NT2/D1 (cell line): ENCODE results near the gene CAPN3.

Experiments used
- DNase-seq: peaks from one replicate; pipeline ENCODE4 v3.0.0-alpha.2; 2011; ENCODE audit warnings: low read depth, low spot score
- H3K27me3 ChIP-seq: 2 replicates; pipeline ENCODE4 v1.6.0; 2011; ENCODE audit warnings: mild to moderate bottlenecking; ENCODE audit not compliant: insufficient read length, insufficient read depth
- H3K36me3 ChIP-seq: 2 replicates; pipeline ENCODE4 v1.6.1; 2011; ENCODE audit warnings: mild to moderate bottlenecking, low read length, mixed read lengths; ENCODE audit not compliant: insufficient read depth, insufficient read length
- H3K4me1 ChIP-seq: 2 replicates; pipeline ENCODE4 v1.5.1; 2011; ENCODE audit not compliant: insufficient read depth, insufficient read length
- H3K4me3 ChIP-seq: 2 replicates; pipeline ENCODE4 v1.5.1; 2011; ENCODE audit warnings: low read depth; ENCODE audit not compliant: insufficient read length
- H3K9ac ChIP-seq: 2 replicates; pipeline ENCODE4 v1.6.0; 2011; ENCODE audit warnings: low read depth; ENCODE audit not compliant: insufficient read length
- H3K9me3 ChIP-seq: 2 replicates; pipeline ENCODE4 v1.5.1; 2011; ENCODE audit warnings: mild to moderate bottlenecking, low read length; ENCODE audit not compliant: insufficient read depth
- SUZ12 ChIP-seq: IDR thresholded peaks from 2 replicates; pipeline ENCODE4 v1.6.1; 2011; ENCODE audit not compliant: insufficient read length, insufficient read depth; ENCODE audit errors: extremely low read depth
- YY1 ChIP-seq: IDR thresholded peaks from 2 replicates; pipeline ENCODE4 v1.6.1; 2011; ENCODE audit not compliant: insufficient read length, insufficient read depth
- ZNF274 ChIP-seq: IDR thresholded peaks from 2 replicates; pipeline ENCODE4 v1.6.1; 2011; ENCODE audit warnings: mild to moderate bottlenecking, low read depth, low read length

CAPN3 gene

DNA sequence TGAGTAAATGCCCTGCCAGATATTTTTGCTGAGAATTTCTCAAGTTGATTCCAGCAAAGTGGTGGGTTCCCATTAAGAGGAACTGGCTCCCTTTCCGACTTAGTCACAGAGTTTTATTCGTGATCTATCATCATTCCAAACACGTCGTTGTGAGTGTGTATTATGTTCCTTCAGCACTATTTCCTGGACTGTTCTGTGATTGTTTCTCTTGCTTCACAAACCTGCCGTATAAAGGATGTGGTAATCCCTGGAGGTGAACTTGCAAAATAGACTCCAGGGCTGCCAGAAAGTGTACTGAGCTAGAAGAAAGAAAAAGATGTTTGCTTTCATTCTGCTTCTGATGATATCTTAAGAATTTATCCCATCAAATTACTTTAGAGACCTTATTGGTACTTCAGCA, 14.5 kb upstream of the CAPN3 start:
- Histone ChIP-seq H3K4me1 (no peaks in the 10 kb centered on the region), H3K9ac (no peak overlapping the region), H3K9me3 (no peaks in the 10 kb centered on the region), H3K36me3 (peaks cover 4% of the 10 kb centered on the region), H3K4me3 (no peak overlapping the region), H3K27me3 (no peaks in the 10 kb centered on the region)
- DNase-seq, result no peak
- TF ChIP-seq YY1 (no peak), SUZ12 (no peak), ZNF274 (no peak)

DNA sequence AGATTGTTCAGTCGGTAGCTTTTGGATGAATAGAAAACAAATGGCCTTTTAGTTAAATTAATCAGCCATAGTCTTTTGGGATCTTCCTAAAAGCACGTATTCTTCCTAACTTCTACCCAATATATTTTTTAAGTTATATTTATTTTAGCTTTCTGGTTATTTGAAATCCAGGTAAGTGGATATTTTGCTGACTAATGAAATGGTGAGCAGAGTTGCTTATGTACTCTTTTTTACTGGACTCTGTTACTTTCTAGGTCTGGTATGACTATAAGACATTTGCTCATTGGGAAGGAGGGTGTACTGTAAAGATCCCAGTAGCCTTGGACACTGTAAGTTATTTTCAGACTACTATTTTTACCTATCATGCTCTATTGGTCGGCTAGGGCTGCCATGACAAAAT, 13.8 kb upstream of the CAPN3 start:
- TF ChIP-seq ZNF274 (no peak), SUZ12 (no peak), YY1 (no peak)
- Histone ChIP-seq H3K9me3 (no peaks in the 10 kb centered on the region), H3K9ac (no peak overlapping the region), H3K27me3 (no peaks in the 10 kb centered on the region), H3K36me3 (peaks cover 4% of the 10 kb centered on the region), H3K4me3 (no peak overlapping the region), H3K4me1 (no peaks in the 10 kb centered on the region)
- DNase-seq, result no peak

GRCh38 chr15:42348083-42348482, 11.2 kb upstream of the CAPN3 start:
- Histone ChIP-seq H3K4me3 (no peak overlapping the region), H3K9me3 (no peaks in the 10 kb centered on the region), H3K4me1 (no peaks in the 10 kb centered on the region), H3K9ac (no peak overlapping the region), H3K27me3 (no peaks in the 10 kb centered on the region), H3K36me3 (peaks cover 10% of the 10 kb centered on the region)
- TF ChIP-seq SUZ12, result no peak
- no peak for TF ChIP-seq YY1
- TF ChIP-seq ZNF274, result no peak
- no peak for DNase-seq

- Histone ChIP-seq H3K9me3 (no peaks in the 10 kb centered on the region), H3K4me1 (no peaks in the 10 kb centered on the region), H3K9ac (no peak overlapping the region), H3K36me3 (peaks cover 6% of the 10 kb centered on the region), H3K27me3 (no peaks in the 10 kb centered on the region), H3K4me3 (no peak overlapping the region)
- TF ChIP-seq SUZ12, result no peak
- no peak for TF ChIP-seq YY1
- no peak for TF ChIP-seq ZNF274
- DNase-seq, result no peak
Measured at GRCh38 chr15:42349186-42349585, 10.1 kb upstream of the CAPN3 start.

DNA sequence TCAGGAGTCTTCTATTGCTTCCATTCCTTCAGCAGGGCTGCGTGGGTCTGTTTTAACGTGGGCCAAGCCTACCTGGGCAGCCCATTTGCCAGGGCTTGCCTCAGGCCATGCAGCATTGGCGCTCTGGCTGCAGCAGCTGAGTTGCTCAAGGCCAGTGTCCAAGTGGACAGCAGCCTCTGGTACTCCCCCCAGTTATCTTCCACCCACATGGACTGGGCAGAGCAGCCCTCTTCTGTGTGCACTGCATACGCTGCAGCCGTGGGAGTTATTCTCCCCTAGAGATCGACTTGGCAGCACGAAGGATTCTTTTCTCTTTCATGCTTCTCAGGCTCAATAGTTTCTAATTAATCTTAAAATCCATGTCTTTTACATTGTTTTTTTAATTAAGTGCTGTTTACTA, 6.9 kb upstream of the CAPN3 start:
- no peak for DNase-seq
- H3K4me1 ChIP-seq, result no peaks in the 10 kb centered on the region
- TF ChIP-seq YY1, result no peak
- no peak for TF ChIP-seq ZNF274
- TF ChIP-seq SUZ12, result no peak
- H3K4me3 ChIP-seq, result no peak overlapping the region
- no peak overlapping the region for H3K9ac ChIP-seq
- H3K27me3 ChIP-seq, result no peaks in the 10 kb centered on the region
- H3K36me3 ChIP-seq, result peaks cover 6% of the 10 kb centered on the region
- H3K9me3 ChIP-seq, result no peaks in the 10 kb centered on the region

DNA sequence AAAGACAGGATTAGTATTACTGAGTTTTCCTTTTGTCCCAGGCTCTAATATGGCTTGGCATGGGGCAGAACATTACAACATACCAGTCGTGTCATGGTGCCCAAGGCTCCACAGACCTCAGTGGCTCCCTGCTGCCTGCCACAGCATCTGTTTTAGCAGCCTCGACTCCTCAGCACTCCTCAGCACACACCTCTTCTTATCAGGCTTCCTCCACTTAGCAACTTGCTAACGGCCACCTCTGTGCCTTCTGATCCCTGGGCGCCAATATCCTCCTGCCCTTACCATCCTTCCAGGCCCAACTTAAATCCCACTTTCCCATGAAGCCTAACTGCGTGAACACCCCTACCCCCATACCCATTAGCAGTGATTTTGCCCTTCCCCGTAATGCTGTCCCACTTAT, 6.2 kb upstream of the CAPN3 start:
- Histone ChIP-seq H3K9ac (no peak overlapping the region), H3K9me3 (no peaks in the 10 kb centered on the region), H3K4me1 (no peaks in the 10 kb centered on the region), H3K36me3 (peaks cover 6% of the 10 kb centered on the region), H3K27me3 (no peaks in the 10 kb centered on the region), H3K4me3 (no peak overlapping the region)
- TF ChIP-seq YY1, result no peak
- TF ChIP-seq SUZ12, result no peak
- no peak for TF ChIP-seq ZNF274
- DNase-seq, result no peak

DNA sequence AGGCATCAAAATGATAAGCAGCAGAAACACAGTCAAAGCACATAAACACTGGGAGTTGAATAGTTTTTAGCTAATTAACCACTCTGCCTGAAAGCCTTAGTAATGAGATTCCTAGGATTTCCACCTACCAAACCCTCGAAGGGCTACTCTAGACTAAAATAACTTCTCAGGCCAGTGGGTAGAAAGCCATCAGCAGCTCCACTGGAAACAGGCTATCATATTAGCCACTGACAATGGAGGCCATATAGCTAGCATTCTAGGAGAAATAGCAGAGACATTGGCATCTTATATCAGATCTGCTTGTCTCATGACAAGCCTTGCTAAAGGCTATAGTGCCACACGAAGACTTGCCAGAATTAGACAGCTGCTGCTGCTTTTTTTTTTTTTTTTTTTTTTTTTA, 4.5 kb upstream of the CAPN3 start:
- Histone ChIP-seq H3K9me3 (no peaks in the 10 kb centered on the region), H3K36me3 (peaks cover 6% of the 10 kb centered on the region), H3K4me3 (no peak overlapping the region), H3K9ac (no peak overlapping the region), H3K4me1 (no peaks in the 10 kb centered on the region), H3K27me3 (no peaks in the 10 kb centered on the region)
- TF ChIP-seq SUZ12 (no peak), YY1 (no peak), ZNF274 (no peak)
- no peak for DNase-seq

- no peaks in the 10 kb centered on the region for H3K27me3 ChIP-seq
- no peak overlapping the region for H3K4me3 ChIP-seq
- no peak overlapping the region for H3K9ac ChIP-seq
- no peak for TF ChIP-seq SUZ12
- TF ChIP-seq YY1, result no peak
- no peak for TF ChIP-seq ZNF274
- H3K36me3 ChIP-seq, result peaks cover 6% of the 10 kb centered on the region
- DNase-seq, result no peak
- H3K9me3 ChIP-seq, result no peaks in the 10 kb centered on the region
- H3K4me1 ChIP-seq, result no peaks in the 10 kb centered on the region
Measured at GRCh38 chr15:42355291-42355690, 4.0 kb upstream of the CAPN3 start.

GRCh38 chr15:42356851-42357250, 2.5 kb upstream of the CAPN3 start:
- TF ChIP-seq SUZ12 (no peak), ZNF274 (no peak), YY1 (no peak)
- H3K36me3 ChIP-seq, result peaks cover 6% of the 10 kb centered on the region
- H3K27me3 ChIP-seq, result no peaks in the 10 kb centered on the region
- no peak overlapping the region for H3K9ac ChIP-seq
- no peaks in the 10 kb centered on the region for H3K9me3 ChIP-seq
- no peaks in the 10 kb centered on the region for H3K4me1 ChIP-seq
- no peak overlapping the region for H3K4me3 ChIP-seq
- DNase-seq, result no peak
